CD4-positive, alpha-beta T cell treated with Interleukin-15 for 4 hours (primary cell): ENCODE measurements around the gene PIGQ.

Experiments
- DNase-seq: peaks from one replicate; pipeline ENCODE4 v3.0.0-alpha.2; 2020; ENCODE audit warnings: low spot score

Gene PIGQ

DNA sequence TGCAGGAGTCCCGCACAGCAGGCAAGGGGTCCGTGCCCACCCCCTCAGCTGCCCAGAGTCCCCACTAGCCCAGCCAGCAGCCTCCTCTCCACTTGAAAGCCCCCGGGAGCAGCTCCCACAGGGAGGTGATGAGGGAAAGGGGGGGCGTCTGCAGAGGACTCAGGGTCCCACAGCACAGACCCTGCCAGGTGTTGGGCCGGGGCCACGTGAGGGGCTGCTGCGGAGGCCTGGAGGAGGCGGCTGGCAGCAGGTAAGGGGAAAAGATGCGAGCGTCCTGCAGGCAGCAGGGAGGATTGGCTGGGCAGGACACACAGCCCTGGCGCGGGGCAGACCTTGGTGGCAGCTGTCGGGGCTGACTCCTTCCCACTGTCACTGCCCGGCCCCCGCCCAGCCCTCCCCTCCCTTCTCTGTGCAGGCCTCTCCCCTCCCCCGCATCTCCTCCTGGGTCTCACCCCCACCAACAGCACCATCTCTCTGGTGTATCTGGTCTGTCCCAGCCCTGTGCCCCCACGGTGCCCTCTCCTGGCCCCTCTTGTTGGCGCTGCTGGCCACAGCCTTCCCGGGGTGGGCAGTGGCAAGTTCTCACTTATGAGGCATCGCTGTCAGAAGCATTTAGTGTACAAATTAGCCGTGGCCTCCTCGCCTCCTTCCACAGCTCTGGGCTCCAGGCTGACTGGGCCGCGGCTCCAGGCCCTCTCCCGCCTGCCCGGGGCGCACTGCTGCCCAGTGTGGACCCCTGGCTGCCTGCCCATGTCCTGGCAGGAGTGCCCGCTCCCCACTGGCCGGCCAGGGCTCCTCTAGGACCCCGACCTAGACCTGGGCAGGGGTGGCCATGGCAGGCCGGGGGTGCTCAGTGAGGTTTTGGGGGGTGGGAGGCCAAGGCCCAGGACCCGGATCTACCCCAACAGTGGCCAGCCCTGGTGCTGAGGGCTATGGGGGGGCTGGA is 14.0 kb upstream of the PIGQ start:
- no peak for DNase-seq

DNA sequence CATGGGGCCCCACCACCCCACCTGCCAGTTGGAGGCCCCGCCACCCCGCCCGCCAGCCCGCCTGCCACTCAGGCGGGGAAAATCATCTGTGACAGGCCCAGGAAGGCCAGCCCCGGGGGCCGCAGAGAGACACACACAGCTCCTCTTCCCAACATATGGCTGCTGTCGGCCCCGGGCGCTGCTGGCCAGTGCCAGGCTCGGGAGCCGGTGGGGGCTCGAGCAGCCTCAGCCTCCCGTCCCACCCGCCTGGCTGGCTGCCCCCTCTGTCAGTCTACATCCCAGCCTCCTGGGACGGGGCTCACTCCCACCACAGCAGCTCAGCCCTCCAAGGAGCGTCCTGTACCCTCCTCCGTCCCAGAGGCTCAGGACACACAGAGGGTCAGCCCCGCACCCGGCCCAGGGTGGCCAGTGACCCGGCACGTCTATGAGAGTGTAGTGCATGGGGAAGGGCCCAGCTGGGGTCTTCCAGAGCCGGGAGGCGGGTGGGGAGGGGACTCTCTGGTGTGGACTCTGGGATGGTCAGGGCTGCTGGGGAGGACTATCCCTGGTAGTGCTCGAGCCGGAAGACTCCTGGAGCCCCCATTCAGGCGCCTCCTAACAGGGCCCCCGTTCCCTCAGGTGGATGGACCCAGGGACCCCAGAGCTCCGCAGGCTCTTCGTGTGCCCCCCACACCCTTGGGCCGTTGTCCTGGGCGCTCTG is 13.1 kb upstream of the PIGQ start:
- DNase-seq = no peak

DNA sequence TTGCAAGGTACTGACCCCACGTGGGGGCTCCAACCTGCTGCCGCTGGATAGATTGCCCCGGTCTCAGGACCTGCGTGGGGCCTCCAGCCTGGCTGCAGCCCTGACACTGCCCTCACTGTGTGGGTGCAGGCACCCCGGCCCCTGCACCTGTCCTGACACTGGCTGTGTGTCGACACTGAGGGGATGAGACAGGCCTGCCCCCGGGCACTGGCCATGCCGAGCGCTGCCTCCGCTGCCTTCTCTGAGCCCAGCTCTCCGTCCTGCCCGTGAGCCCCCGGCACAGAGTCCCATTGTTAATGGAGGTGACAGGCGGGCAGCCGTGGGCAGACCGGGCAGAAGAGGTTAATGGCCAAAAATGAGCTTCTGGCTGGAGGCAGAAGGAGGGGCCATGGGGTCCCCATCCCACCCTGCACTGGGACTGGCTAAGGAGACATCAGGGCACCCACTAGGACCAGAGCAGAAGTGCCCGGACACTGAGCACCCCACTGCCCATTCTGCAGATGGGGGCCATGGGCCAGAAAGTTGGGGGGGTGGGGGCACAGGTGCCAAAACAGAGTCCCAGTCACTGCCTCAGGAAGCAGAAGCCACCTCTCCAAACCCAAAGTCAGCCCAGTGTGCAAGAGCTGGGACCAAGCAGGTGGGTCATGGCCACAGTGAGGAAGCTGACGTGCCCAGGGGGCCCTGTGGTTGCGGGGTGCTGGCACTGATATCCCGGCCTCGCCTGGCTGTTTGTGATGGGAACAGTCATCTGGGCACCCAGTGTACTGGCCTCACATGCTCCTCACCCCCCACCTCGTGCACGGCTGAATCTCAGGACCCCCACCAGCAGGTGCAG is 12.1 kb upstream of the PIGQ start:
- no peak for DNase-seq

DNA sequence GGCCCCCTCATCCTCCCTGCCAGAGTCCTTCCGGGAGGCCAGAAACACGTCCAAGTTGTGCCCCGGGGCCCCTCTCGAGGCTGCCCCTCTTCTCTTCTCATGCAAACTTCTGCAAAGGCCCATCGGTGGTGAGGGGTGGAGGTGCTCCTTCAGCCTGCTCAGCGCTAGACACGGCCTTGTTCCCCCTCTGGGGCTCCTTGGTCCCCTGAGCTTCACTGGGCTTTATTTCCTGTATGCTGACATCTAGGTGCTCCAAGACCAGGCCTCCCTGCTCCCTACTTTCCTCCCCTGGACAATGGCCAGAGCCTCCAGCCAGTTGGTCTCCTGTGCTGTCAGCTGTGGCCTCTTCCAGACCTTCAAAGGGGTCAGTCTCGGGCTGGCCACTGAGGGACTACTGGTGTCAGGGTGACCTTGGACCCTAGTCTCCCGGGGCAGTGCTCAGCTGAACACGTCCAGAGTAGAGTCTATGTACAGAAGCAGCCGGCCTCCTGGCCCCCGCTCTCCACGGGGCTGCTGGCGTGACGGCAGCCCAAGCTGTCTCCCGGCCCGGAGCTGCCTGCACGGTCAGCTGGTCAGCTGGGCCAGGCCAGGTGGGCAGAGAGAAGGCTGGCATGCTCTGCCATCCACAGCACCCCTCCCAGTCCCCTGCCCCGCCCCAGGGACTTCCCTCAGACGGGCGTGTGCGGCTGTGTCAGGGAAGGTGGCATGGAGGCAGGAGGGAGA is 11.3 kb upstream of the PIGQ start:
- DNase-seq = no peak

DNA sequence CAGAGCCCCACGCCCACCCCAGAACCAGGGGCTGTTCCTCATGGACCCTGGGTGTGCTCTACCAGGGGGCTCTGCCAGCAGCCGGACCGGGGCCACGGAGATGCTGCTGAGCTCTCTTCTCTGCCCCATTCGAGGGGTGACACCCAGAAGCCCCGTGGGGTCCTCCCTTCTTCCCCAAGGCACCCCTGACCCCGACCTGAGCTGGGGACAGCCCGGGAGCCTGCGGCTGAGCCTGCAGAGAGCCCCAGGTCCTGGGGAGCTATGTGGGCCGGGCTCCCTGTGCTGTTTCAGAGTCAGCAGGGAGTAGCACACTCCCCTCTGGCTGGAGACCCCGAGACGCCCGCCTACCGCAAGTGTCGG is 10.8 kb upstream of the PIGQ start:
- DNase-seq = no peak

DNA sequence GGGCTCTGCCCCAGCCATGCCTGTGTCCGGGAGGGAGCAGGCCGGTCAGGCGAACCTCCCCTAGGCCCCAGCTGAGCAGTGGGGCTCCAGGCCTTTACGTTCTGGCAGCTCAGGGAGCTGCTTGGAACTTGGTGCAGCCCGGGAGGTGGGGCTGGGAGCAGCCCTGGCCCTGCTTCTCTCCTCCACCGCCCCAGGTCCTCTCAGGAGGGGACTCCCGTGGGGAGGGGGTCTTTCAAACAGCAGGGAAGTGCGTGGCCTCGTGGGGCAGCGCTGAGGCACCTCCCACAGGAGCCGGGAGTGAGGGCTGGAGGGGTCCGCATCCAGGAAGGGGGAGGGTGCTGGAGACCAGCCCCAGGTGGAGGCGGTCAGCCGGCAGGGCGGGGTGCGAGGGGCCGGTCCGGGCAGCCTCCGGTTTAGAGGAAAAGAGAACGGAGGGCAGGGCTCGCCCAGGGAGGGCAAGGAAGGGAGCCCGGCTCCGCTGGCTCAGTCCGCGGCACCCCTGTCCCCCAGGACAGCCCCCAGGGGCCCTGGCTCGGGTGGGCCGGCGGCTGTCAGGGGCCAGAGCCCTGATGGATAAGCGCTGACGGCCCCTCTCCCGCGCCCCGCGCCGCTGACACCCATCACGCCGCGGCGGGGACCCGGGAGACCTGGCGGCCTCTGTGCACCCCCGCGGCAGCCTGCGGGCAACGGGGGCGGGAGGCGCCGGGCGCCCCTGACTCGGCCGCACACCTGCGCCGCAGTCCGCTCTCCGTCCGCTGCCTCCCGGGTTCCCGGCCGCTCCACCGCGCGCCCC is 10.2 kb upstream of the PIGQ start:
- DNase-seq = no peak

DNA sequence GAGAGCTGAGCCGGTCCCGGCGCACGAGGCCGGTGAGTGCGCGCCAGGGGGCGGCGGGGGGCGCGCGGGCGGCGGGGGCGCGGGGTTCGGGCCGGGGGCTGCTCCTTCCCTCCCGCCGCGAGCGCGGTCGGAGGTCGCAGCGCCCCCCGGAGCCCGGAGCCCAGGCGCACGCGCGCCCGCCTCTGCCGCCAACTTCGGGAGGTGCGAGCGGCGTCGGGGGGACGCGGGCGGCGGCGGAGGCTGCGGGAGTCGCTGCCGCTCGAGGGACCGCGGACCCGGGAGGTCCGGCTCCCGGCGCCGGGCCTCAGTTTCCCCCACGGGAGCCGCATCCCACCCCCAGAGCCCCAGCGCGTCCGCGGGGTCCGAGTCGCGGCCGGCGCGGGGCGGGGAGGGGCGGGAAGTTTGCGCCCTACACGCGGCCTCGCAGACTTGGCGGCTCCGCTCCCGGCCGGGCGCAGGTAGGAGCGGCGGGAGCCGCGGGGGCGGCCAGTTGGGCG is 9.5 kb upstream of the PIGQ start, which contains the start of gene PRR35:
PRR35 (plus strand) TSS at position 191 of the 497 bp plus-strand sequence. CDS start 2,901 bp downstream, outside the sequence.
- no peak for DNase-seq

DNA sequence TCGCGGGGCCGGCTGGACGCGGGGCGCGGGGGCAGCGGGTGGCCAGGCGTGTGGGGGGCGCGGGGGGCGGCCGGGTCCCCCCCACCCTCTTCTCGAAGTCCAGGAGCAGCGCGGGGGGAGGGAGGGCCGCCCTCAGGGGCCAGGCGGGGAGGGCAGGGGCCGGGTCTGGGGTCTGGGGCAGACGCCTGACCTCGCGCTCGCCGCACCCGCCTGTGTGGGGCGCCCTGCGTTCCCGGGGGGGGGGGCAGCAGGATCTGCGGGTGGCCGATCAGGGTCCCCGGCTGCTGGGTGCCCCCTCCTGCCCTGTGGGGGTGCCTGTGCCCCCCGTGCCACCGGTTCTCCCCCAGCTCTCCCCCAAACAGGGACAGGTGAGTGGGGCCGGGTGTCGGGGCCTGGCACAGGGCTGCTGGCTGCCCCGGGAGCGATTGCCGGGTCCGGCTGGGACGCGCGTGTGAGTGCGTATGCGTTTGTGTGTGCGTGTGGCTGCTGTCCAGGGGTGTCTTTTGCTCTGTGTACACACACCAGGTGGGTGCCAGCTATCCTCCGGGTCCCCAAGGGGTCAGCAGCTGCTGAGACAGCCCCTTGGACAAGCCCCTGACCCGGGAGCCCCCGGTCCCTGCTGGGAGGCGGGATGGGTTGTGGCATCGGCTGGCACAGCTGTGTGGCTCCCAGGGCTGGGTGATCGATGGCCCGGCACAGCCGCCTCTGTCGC is 8.9 kb upstream of the PIGQ start:
- DNase-seq = no peak

DNA sequence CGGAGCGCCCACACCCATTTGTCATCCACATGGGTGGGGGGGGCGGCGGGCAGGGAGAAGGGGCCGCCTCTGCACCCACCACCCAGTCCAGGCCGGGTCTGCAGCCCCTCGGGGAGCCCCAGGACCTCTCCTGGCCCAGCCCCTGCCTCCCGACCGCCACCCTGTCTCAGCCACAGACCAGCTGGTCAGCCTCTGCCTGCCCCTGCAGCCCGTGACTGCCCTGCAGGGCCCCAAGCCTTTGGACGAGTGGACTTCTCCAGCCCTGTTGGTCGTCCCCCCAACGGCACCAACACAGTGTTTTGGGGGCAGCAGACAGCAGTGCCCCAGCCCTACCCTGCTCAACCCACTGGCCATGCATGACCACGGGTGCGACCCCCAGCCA is 8.4 kb upstream of the PIGQ start:
- DNase-seq = no peak

DNA sequence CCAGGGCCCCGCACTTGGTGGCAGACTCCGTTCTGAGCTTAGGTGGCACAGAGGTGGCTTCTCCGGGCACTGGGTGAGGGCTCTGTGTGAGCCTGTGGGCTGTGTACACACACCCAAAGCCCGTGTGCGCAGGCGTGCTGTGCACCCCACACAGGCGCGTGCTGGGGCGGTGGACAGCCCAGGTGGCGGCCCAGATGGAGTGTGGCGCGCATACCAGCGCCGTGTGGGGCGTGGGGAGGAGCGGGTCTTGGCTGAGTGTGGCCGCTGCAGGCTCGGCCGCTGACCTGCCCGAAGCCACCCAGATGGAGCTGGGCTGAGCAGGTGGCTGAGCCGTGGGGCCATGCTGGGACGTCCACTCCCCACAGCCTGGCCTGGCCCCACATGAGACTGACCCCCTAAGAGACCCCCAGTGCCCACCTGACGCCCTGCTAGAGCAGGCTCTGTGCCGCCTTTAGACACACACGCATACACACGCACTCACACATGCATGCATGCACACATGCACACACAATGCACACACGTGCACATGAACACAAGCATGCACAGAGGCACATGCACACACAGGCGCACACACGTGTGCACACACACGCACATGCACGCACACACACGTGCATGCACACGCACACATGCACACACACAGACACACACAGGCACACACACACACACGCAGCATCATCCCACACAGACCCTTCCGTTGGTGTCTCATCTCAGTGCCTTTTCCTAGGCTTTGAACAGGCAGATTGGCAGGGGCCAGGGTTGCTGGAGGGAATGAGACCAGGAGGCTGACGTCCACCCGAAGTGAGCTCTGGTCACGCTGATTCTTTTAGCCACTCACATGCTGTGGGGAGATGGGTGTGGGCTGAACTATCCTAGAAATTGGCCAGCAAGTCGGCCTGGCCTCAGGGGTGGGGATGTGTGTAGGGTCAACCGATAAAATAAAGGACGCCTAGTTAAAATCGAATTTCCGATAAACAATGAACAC is 7.5 kb upstream of the PIGQ start:
- no peak for DNase-seq

DNA sequence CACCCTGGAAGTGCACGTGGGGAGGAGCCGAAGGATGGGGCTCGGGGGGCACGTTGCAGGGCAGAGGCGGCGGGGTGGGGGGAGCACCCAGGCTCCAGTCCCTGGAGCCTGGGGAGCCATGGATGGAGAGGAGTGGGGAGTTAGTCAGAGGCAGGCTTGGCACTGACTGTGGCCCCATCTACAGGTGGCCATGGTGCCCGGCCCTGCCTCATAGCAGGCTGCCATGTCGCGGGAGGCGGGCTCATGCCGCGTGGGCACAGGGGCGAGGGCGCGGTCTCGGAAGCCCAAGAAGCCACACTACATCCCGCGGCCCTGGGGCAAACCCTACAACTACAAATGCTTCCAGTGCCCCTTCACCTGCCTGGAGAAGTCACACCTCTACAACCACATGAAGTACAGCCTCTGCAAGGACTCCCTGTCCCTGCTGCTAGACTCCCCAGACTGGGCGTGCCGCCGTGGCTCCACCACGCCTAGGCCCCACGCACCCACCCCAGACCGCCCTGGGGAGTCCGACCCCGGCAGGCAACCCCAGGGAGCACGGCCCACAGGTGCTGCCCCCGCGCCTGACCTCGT is 6.6 kb upstream of the PIGQ start:
- no peak for DNase-seq

DNA sequence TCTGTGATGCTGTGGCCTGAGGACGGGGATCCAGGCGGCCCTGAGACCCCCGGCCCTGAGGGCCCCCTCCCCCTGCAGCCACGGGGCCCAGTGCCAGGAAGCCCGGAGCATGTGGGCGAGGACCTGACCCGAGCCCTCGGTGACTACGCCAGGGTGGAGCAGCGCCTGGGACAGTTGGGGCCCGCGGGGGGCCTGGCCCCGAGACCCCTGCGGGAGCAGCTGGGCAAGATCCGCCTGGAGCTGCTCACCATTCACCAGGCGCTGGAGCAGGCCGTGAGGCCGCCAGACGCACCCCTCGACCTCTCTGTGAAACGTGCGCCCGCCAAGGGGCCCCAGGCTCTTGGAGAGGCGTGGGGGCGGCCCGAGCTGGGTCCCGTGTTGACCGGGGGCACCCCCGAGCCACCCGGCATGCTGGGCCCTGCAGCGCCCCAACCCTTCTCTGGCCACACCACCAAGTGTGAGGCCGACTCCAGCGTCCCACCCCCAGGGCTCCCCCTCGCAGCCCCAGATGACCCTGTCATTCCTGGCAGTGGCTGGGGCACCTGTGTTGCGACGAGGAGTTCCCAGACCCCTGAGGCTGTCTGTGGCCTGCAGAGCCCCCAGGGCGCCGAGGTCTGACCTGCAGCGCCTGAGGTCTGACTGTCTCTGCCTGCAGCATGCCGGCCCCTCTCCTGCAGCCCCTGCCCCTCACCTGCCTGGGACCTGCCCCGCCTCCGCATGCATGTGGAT is 4.9 kb upstream of the PIGQ start:
- DNase-seq = no peak

DNA sequence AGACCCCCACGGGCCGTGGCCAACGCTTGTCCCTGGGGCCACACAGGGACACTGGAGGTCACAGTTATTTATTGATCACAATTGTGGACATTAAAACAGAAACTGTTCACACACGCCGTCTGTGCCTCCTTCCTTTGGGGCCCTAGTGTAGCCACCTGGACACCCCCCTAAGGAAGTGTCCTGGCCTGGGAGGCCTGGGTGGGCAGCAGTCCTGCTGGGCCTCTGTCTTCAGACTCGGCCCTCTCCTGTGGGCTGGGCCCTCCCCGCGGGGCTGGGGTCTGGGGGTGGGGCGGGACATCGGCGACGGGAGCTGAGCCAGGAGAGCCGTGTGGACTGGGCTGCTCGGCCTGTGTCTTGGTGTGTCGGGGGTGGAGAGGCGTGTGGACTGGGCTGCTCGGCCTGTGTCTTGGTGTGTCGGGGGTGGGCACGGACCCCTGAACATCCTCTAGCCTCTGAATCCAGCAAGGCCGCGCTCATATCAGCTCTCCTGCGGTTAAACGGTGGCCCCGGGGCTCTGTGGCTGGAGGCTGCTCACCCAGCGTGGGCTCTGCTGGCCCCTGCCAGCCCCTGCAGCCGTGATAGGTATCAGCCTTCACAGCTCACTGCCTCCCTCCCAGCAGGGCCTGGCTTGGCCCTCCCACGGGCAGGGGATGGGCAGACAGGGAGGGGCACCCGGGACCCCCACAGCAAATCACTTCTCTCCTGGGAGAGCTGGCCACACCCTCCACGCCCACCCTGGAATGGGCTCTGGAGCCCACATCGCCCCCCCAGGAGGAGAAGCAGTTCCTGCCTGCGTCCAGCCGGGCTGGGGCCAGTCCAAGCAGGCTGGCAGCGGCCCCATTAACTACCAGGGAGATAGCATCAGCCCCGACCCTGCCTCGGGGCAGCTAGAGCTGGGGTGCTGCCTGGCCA is 4.1 kb upstream of the PIGQ start:
- no peak for DNase-seq

DNA sequence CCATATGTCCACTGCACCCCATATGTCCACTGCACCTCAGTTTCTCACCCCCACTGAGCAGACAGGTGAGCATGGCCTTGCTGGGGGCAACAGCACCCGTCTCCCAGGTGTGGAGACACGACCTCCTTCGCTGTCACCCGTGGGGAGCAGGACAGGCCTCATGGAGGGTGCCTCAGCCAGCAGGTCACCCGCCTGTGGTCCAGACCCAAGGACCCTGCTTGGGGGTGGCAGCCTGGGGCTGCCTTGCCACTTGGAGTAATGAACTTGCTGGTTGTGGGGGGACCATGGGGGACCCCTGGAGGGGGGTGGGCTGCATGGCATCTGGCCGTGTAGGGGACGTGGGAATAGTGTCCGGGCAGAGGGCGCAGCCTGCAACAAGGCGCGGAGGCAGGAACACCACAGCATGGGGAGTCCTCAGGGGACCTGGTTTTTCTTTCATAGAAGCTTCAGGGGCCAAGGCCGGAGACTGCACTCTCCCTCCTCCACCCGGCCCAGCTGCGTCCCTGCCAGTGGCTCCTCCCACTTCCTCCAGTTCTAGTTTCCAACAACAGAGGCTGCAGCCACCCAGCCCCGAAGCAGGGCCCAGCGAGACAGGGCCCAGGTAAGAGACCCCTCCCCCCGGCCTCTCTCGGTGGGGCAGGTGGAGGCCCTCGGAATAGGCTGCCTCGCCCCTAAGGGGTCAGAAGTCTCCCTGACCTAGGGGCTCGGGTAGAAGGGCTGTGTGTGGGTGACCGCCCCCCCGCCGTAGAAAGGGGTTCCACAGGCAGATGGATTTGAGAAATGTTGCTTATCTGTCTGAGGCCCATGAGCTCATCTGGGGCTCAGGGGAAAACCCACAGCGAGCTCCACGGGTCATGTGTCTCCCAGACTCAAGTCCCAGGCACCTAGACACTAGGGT is 3.0 kb upstream of the PIGQ start, which contains the start of gene NHLRC4:
NHLRC4 (plus strand) TSS at position 531 of the 898 bp plus-strand sequence. CDS start 1,043 bp downstream, outside the sequence.
- peak; percentile 51 for DNase-seq
